Calu3 (cell line): Measurements from ENCODE around the gene EXOSC5. TPM values are rescaled to one million over a fixed set of nuclear protein-coding genes. Genes with fewer than 3 reads are reported as not detected.

Source experiments
- BruUV-seq: library from RNA; stranded (reverse); fragments of 400-500 nt; replicated peaks from 2 replicates; lab custom pipeline; 2021; lab: Mats Ljungman, UMichigan
- CTCF ChIA-PET: fragments of 300-600 bp; sonication (Branson Sonifier 250); formaldehyde crosslinking; loops from one replicate; lab custom pipeline; 2022; ENCODE audit warnings: antibody characterized with exemption; lab: Charles Lee
- DNase-seq: peaks from one replicate; pipeline ENCODE4 v3.0.0; 2022
- H3K27ac Mint-ChIP-seq: one replicate; pipeline ENCODE4 v1.8.0; 2022; ENCODE audit warnings: mixed read lengths; ENCODE audit not compliant: unreplicated experiment
- H3K27me3 Mint-ChIP-seq: one replicate; pipeline ENCODE4 v1.8.0; 2022; ENCODE audit warnings: mixed read lengths; ENCODE audit not compliant: unreplicated experiment
- H3K36me3 Mint-ChIP-seq: one replicate; pipeline ENCODE4 v1.8.0; 2022; ENCODE audit warnings: mild to moderate bottlenecking, moderate library complexity, mixed read lengths; ENCODE audit not compliant: insufficient read depth, unreplicated experiment
- H3K4me1 Mint-ChIP-seq: one replicate; pipeline ENCODE4 v1.8.0; 2022; ENCODE audit warnings: mild to moderate bottlenecking, low read depth, mixed read lengths; ENCODE audit not compliant: unreplicated experiment
- H3K4me3 Mint-ChIP-seq: one replicate; pipeline ENCODE4 v1.8.0; 2022; ENCODE audit warnings: mild to moderate bottlenecking, low read depth, moderate library complexity, mixed read lengths; ENCODE audit not compliant: unreplicated experiment
- H3K9me3 Mint-ChIP-seq: one replicate; pipeline ENCODE4 v1.8.0; 2022; ENCODE audit warnings: low read depth, mixed read lengths; ENCODE audit not compliant: unreplicated experiment
- CTCF ChIP-seq: fragments of 200-600 bp; IDR thresholded peaks from one replicate; pipeline ENCODE4 v1.8.0; 2022; ENCODE audit warnings: antibody characterized with exemption; ENCODE audit not compliant: unreplicated experiment
- intact Hi-C: fragments of 100-400 bp; cut with micrococcal nuclease; formaldehyde crosslinking; loops from one replicate; pipeline ENCODE4 v1.10.0; 2022; ENCODE audit not compliant: unreplicated experiment
- total RNA-seq: library from RNA; stranded (reverse); gene quantifications from 2 replicates; pipeline ENCODE4 v1.2.3, GENCODE V29; 2022

The EXOSC5 gene
- total RNA-seq, 1 experiment from 2014 or later, result 44.7 TPM

GRCh38 chr19:41421973-41422372, 24.8 kb upstream of the EXOSC5 start:
- TF ChIP-seq CTCF, result no peak
- Mint-ChIP-seq H3K4me3 (no peak overlapping the region), H3K27me3 (no peaks in the 10 kb centered on the region), H3K4me1 (peaks cover 5% of the 10 kb centered on the region), H3K36me3 (peaks cover 43% of the 10 kb centered on the region), H3K27ac (no peak overlapping the region), H3K9me3 (no peaks in the 10 kb centered on the region)
- BruUV-seq, result no TSS peak
- CTCF ChIA-PET, result no interaction called here
- no peak for DNase-seq
- intact Hi-C loops, result no loop called here

- intact Hi-C loops, result no loop called here
- CTCF ChIA-PET, result no interaction called here
- no peak overlapping the region for H3K4me3 Mint-ChIP-seq
- no peak for TF ChIP-seq CTCF
- H3K27me3 Mint-ChIP-seq, result no peaks in the 10 kb centered on the region
- H3K4me1 Mint-ChIP-seq, result no peaks in the 10 kb centered on the region
- no peak overlapping the region for H3K27ac Mint-ChIP-seq
- no TSS peak for BruUV-seq
- DNase-seq, result no peak
- no peaks in the 10 kb centered on the region for H3K9me3 Mint-ChIP-seq
- H3K36me3 Mint-ChIP-seq, result peaks cover 38% of the 10 kb centered on the region
Observed at GRCh38 chr19:41421314-41421713, 24.2 kb upstream of the EXOSC5 start.

GRCh38 chr19:41420101-41420880, 23.1 kb upstream of the EXOSC5 start:
- no peak for DNase-seq
- H3K9me3 Mint-ChIP-seq, result no peaks in the 10 kb centered on the region
- H3K36me3 Mint-ChIP-seq, result peaks cover 35% of the 10 kb centered on the region
- H3K4me3 Mint-ChIP-seq, result no peak overlapping the region
- no peak for TF ChIP-seq CTCF
- H3K27me3 Mint-ChIP-seq, result no peaks in the 10 kb centered on the region
- no peaks in the 10 kb centered on the region for H3K4me1 Mint-ChIP-seq
- H3K27ac Mint-ChIP-seq, result no peak overlapping the region
- no TSS peak for BruUV-seq
- intact Hi-C loops, result no loop called here
- CTCF ChIA-PET, result interaction anchor here (0.6 to 0.7 kb wide), 2 partner anchors 229 to 687 kb away, joined by 4 read pairs; no protein-coding TSS in a partner anchor

- Mint-ChIP-seq H3K27ac (no peak overlapping the region), H3K27me3 (no peaks in the 10 kb centered on the region), H3K36me3 (peaks cover 26% of the 10 kb centered on the region), H3K9me3 (no peaks in the 10 kb centered on the region), H3K4me1 (no peaks in the 10 kb centered on the region), H3K4me3 (no peak overlapping the region)
- no TSS peak for BruUV-seq
- intact Hi-C loops, result no loop called here
- no peak for TF ChIP-seq CTCF
- no peak for DNase-seq
- CTCF ChIA-PET, result no interaction called here
Observed at GRCh38 chr19:41416194-41416674, 19.1 kb upstream of the EXOSC5 start.
